Skeletal muscle cell (primary cell): ENCODE measurements around the gene SUPT20HL2.

Experiments
- DNase-seq: peaks from one replicate; pipeline ENCODE4 v3.0.0-alpha.2; 2010; ENCODE audit warnings: low read depth
- H3K4me3 ChIP-seq: 2 replicates; pipeline ENCODE4 v1.5.1; 2011; ENCODE audit warnings: low read depth, mild to moderate bottlenecking, control low read depth, low read length, moderate library complexity

The SUPT20HL2 gene

GRCh38 chrX:24264383-24264782 is 49.5 kb downstream of the SUPT20HL2 start:
- no peak overlapping the region for H3K4me3 ChIP-seq
- no peak for DNase-seq

- DNase-seq, result no peak
- no peak overlapping the region for H3K4me3 ChIP-seq
These were observed 51.6 kb downstream of the SUPT20HL2 start for GRCh38 chrX:24262309-24262708.
